GM18526 (cell line): ENCODE results near the gene PBX4.

Experiments used
- POLR2A ChIP-seq: IDR thresholded peaks from 3 replicates; pipeline ENCODE4 v1.6.1; 2011; ENCODE audit not compliant: insufficient read length; ENCODE audit errors: extremely low read depth

PBX4 gene

GRCh38 chr19:19515642-19516519, 102.6 kb downstream of the PBX4 start, which contains the start of gene NDUFA13:
Gene NDUFA13 (plus strand): TSS chr19:19516225. CDS start chr19:19516239, 14 bp downstream.
- peak; percentile 92 for TF ChIP-seq POLR2A

GRCh38 chr19:19514881-19515641, 103.4 kb downstream of the PBX4 start, which contains the start of gene TSSK6:
Gene TSSK6 (minus strand): TSS chr19:19515548. CDS start chr19:19515427, 121 bp downstream.
- TF ChIP-seq POLR2A: no peak

DNA sequence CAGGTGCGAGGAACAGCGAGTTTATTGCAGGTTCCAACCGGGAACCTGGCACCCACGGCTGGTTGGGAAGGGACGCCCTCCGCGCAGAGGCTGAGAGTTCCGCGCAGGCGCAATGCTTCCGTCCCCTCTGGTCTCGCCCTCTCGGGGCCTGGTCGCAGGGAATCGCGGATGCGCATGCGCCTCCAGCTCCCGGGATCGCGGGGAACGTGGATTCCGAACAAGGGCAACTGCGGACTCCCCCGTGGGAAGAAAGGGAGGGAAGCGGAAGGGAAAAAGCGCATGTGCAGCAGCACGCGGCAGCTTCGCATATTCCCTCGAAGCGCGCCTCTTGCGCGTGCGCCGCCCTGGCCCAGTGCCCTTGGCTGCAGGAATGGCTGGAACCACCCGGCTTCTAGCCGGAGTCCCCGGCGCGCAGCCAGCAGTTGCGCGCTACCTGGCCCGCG, 104.3 kb downstream of the PBX4 start:
- TF ChIP-seq POLR2A: no peak

DNA sequence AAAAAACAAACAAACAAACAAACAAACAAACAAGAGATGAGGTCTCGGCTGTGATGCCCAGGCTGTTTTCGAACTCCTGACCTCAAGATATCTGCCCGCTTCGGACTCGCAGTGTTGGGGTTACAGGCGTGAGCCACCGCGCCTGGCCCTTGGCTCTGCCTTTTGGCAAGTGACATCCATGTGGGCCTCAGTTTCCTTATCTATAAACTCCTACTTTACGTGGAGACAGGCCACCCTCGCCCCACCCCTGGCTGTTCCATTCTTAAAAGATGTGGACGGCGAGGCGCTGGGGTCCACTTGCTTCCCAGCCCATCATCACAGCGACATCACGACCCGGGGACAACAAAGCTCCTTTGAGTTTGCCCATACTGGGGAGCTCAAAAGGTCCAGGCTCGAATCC, 104.8 kb downstream of the PBX4 start:
- TF ChIP-seq POLR2A: no peak
